Neural crest cell (in vitro differentiated cells): ENCODE measurements around the gene HMCN2. TPM values are rescaled to one million over a fixed set of nuclear protein-coding genes. Genes with fewer than 3 reads are reported as not detected.
"Not testable (repeated sequence)": the region's sequence is repeated elsewhere in the genome, so short reads cannot be mapped to it uniquely, and the experiment has no call there.

Experiments used
- DNase-seq: peaks from one replicate; pipeline ENCODE4 v3.0.0; 2021; ENCODE audit warnings: low read depth, mixed read lengths, low spot score
- H3K27ac Mint-ChIP-seq: one replicate; pipeline ENCODE4 v1.8.0; 2021; ENCODE audit warnings: mild to moderate bottlenecking, mixed read lengths; ENCODE audit not compliant: unreplicated experiment
- H3K27me3 Mint-ChIP-seq: 2 replicates; pipeline ENCODE4 v1.8.0; 2021; ENCODE audit warnings: low read depth, mild to moderate bottlenecking, mixed read lengths
- H3K36me3 Mint-ChIP-seq: 2 replicates; pipeline ENCODE4 v1.8.0; 2021; ENCODE audit warnings: low read depth, mild to moderate bottlenecking, mixed read lengths
- H3K4me1 Mint-ChIP-seq: 2 replicates; pipeline ENCODE4 v1.8.0; 2021; ENCODE audit warnings: mixed read lengths
- H3K4me3 Mint-ChIP-seq: one replicate; pipeline ENCODE4 v1.8.0; 2021; ENCODE audit warnings: mild to moderate bottlenecking, mixed read lengths
- H3K9me3 Mint-ChIP-seq: 2 replicates; pipeline ENCODE4 v1.8.0; 2021; ENCODE audit warnings: mixed read lengths
- CTCF ChIP-seq: fragments of 200-600 bp; sonication (generic); conservative IDR thresholded peaks from 2 replicates; pipeline ENCODE4 v1.5.0; 2021; ENCODE audit warnings: antibody characterized with exemption, mild to moderate bottlenecking
- total RNA-seq: library from RNA; stranded (reverse); gene quantifications from 2 replicates; pipeline ENCODE4 v1.2.1, GENCODE V29; 2021

The HMCN2 gene
- total RNA-seq, 1 donor from 2014 or later, result not detected

GRCh38 chr9:130337784-130338380, 72.3 kb downstream of the HMCN2 start:
- Mint-ChIP-seq H3K36me3 (no peaks in the 10 kb centered on the region), H3K27me3 (no peaks in the 10 kb centered on the region), H3K4me1 (peaks cover 15% of the 10 kb centered on the region), H3K9me3 (no peaks in the 10 kb centered on the region), H3K4me3 (no peak overlapping the region), H3K27ac (peak overlapping the region; percentile 67)
- DNase-seq, result no peak
- no peak for TF ChIP-seq CTCF

GRCh38 chr9:130338891-130339290, 73.3 kb downstream of the HMCN2 start:
- not testable (repeated sequence) for DNase-seq, H3K36me3 Mint-ChIP-seq, H3K9me3 Mint-ChIP-seq, H3K4me3 Mint-ChIP-seq, H3K27ac Mint-ChIP-seq, H3K27me3 Mint-ChIP-seq
- peaks cover 15% of the 10 kb centered on the region for H3K4me1 Mint-ChIP-seq

- peaks cover 15% of the 10 kb centered on the region for H3K4me1 Mint-ChIP-seq
- H3K27me3 Mint-ChIP-seq, result no peaks in the 10 kb centered on the region
- no peaks in the 10 kb centered on the region for H3K9me3 Mint-ChIP-seq
- no peak for TF ChIP-seq CTCF
- H3K36me3 Mint-ChIP-seq, result no peaks in the 10 kb centered on the region
- no peak for DNase-seq
- no peak overlapping the region for H3K4me3 Mint-ChIP-seq
- no peak overlapping the region for H3K27ac Mint-ChIP-seq
Measured at GRCh38 chr9:130339306-130339705, 73.7 kb downstream of the HMCN2 start.

- no peak overlapping the region for H3K27ac Mint-ChIP-seq
- H3K9me3 Mint-ChIP-seq, result no peaks in the 10 kb centered on the region
- H3K4me3 Mint-ChIP-seq, result no peak overlapping the region
- peaks cover 15% of the 10 kb centered on the region for H3K4me1 Mint-ChIP-seq
- no peak for DNase-seq
- no peaks in the 10 kb centered on the region for H3K36me3 Mint-ChIP-seq
- H3K27me3 Mint-ChIP-seq, result no peaks in the 10 kb centered on the region
- TF ChIP-seq CTCF, result no peak
Measured at GRCh38 chr9:130340011-130340410, 74.5 kb downstream of the HMCN2 start.

- not testable (repeated sequence) for H3K4me3 Mint-ChIP-seq, H3K9me3 Mint-ChIP-seq, H3K36me3 Mint-ChIP-seq, DNase-seq, H3K27me3 Mint-ChIP-seq, H3K27ac Mint-ChIP-seq
- peaks cover 11% of the 10 kb centered on the region for H3K4me1 Mint-ChIP-seq
Measured at GRCh38 chr9:130340557-130340956, 75.0 kb downstream of the HMCN2 start.

GRCh38 chr9:130341128-130341527, 75.6 kb downstream of the HMCN2 start:
- H3K9me3 Mint-ChIP-seq, result no peaks in the 10 kb centered on the region
- H3K27me3 Mint-ChIP-seq, result no peaks in the 10 kb centered on the region
- peaks cover 6% of the 10 kb centered on the region for H3K4me1 Mint-ChIP-seq
- H3K4me3 Mint-ChIP-seq, result no peak overlapping the region
- H3K36me3 Mint-ChIP-seq, result no peaks in the 10 kb centered on the region
- TF ChIP-seq CTCF, result no peak
- no peak overlapping the region for H3K27ac Mint-ChIP-seq
- DNase-seq, result no peak
